Mesenchymal stem cell (in vitro differentiated cells and primary cell): ENCODE data around the gene DENND1B.

Experiments
- DNase-seq: peaks from one replicate; pipeline ENCODE4 v3.0.0-alpha.2; 2013
- H2AFZ ChIP-seq: one replicate; pipeline ENCODE4 v1.6.1; 2013; ENCODE audit warnings: low read depth, mild to moderate bottlenecking, control low read depth, inconsistent platforms, low read length, moderate library complexity
- H2AK5ac ChIP-seq: 2 replicates; pipeline ENCODE4 v1.6.1; 2013; ENCODE audit warnings: low read length, moderate library complexity, mild to moderate bottlenecking, inconsistent platforms; ENCODE audit not compliant: severe bottlenecking
- H2BK120ac ChIP-seq: one replicate; pipeline ENCODE4 v1.6.1; 2013; ENCODE audit warnings: low read depth, mild to moderate bottlenecking, inconsistent platforms, low read length, moderate library complexity
- H2BK12ac ChIP-seq, 2 experiments: one replicate each; pipeline ENCODE4 v1.6.1; 2013; ENCODE audit warnings: inconsistent platforms in 2 of 2, low read length in 2 of 2, mild to moderate bottlenecking in 2 of 2, moderate library complexity in 2 of 2, control low read depth in 1 of 2
- H2BK15ac ChIP-seq: one replicate; pipeline ENCODE4 v1.6.1; 2013; ENCODE audit warnings: mild to moderate bottlenecking, low read depth, inconsistent platforms; ENCODE audit not compliant: poor library complexity, severe bottlenecking
- H2BK5ac ChIP-seq: 2 replicates; pipeline ENCODE4 v1.6.1; 2013; ENCODE audit warnings: low read depth, mild to moderate bottlenecking, low read length, control low read depth, inconsistent platforms; ENCODE audit not compliant: poor library complexity, severe bottlenecking
- H3K14ac ChIP-seq, 2 experiments: one replicate each; pipeline ENCODE4 v1.6.1; 2013; ENCODE audit warnings: inconsistent platforms in 2 of 2, low read length in 2 of 2, control low read depth in 1 of 2, mild to moderate bottlenecking in 1 of 2, moderate library complexity in 1 of 2
- H3K18ac ChIP-seq, 2 experiments: one replicate each; pipeline ENCODE4 v1.6.1; 2013; ENCODE audit warnings: inconsistent platforms in 2 of 2, low read length in 2 of 2, control low read depth in 1 of 2, low read depth in 1 of 2, mild to moderate bottlenecking in 1 of 2
- H3K23ac ChIP-seq, 2 experiments: one replicate each; pipeline ENCODE4 v1.6.1; 2013; ENCODE audit warnings: inconsistent platforms in 2 of 2, low read length in 2 of 2, mild to moderate bottlenecking in 2 of 2, moderate library complexity in 2 of 2, control low read depth in 1 of 2
- H3K27ac ChIP-seq: 2 replicates; pipeline ENCODE4 v1.5.1; 2013; ENCODE audit warnings: mild to moderate bottlenecking, moderate library complexity, low read length, control low read depth, inconsistent platforms; ENCODE audit not compliant: poor library complexity, severe bottlenecking
- H3K27me3 ChIP-seq, 2 experiments: 2 replicates each; pipeline versions ENCODE4 v1.6.1 to v1.7.0; 2013; ENCODE audit warnings: low read length in 2 of 2, mild to moderate bottlenecking in 2 of 2, moderate library complexity in 2 of 2, control low read depth in 1 of 2, inconsistent platforms in 1 of 2; ENCODE audit not compliant: control insufficient read depth in 1 of 2, insufficient read depth in 1 of 2
- H3K36me3 ChIP-seq, 2 experiments: 2 replicates each; pipeline versions ENCODE4 v1.6.1 to v1.7.0; 2013; ENCODE audit warnings: low read length in 2 of 2, control low read depth in 1 of 2, inconsistent platforms in 1 of 2, low read depth in 1 of 2, mild to moderate bottlenecking in 1 of 2; ENCODE audit not compliant: insufficient read depth in 2 of 2, control insufficient read depth in 1 of 2
- H3K4ac ChIP-seq, 2 experiments: one replicate each; pipeline ENCODE4 v1.6.1; 2013; ENCODE audit warnings: inconsistent platforms in 2 of 2, low read length in 2 of 2, mild to moderate bottlenecking in 2 of 2, moderate library complexity in 2 of 2, control low read depth in 1 of 2, low read depth in 1 of 2
- H3K4me1 ChIP-seq: 2 replicates; pipeline ENCODE4 v1.6.1; 2013; ENCODE audit warnings: low read depth, low read length, control low read depth; ENCODE audit not compliant: control insufficient read depth, insufficient read depth
- H3K4me2 ChIP-seq: 2 replicates; pipeline ENCODE4 v1.6.1; 2013; ENCODE audit warnings: low read length, mild to moderate bottlenecking, inconsistent platforms; ENCODE audit not compliant: poor library complexity, severe bottlenecking
- H3K4me3 ChIP-seq, 2 experiments: 2 replicates each; pipeline versions ENCODE4 v1.5.1 to v1.7.0; 2013; ENCODE audit warnings: low read length in 2 of 2, mild to moderate bottlenecking in 2 of 2, control low read depth in 1 of 2, low read depth in 1 of 2; ENCODE audit not compliant: insufficient read depth in 1 of 2
- H3K79me1 ChIP-seq: replicated peaks from 2 replicates; pipeline ENCODE4 v1.6.1; 2013; ENCODE audit warnings: mild to moderate bottlenecking, control low read depth, low read length, inconsistent platforms; ENCODE audit not compliant: poor library complexity, severe bottlenecking
- H3K9ac ChIP-seq: 2 replicates; pipeline ENCODE4 v1.7.0; 2013; ENCODE audit warnings: mild to moderate bottlenecking, low read length, moderate library complexity
- H3K9me3 ChIP-seq: 2 replicates; pipeline ENCODE4 v1.7.0; 2013; ENCODE audit warnings: mild to moderate bottlenecking, low read length; ENCODE audit not compliant: control insufficient read depth
- H4K8ac ChIP-seq: one replicate; pipeline ENCODE4 v1.6.1; 2013; ENCODE audit warnings: inconsistent platforms, mild to moderate bottlenecking, low read length, moderate library complexity
- H4K91ac ChIP-seq: one replicate; pipeline ENCODE4 v1.6.1; 2013; ENCODE audit warnings: mild to moderate bottlenecking, low read length, inconsistent platforms
- WGBS: methylation state at CpG from one replicate; pipeline ENCODE4 v1.1.7; 2013; ENCODE audit warnings: mixed read lengths; 5-methylcytosine and 5-hydroxymethylcytosine counted together

Gene DENND1B

GRCh38 chr1:197771904-197772556 is 3.2 kb downstream of the DENND1B start:
- Histone ChIP-seq H3K9me3 (no peaks in the 10 kb centered on the region), H4K91ac (no peak overlapping the region), H3K4me1 (peaks cover 9% of the 10 kb centered on the region), H3K36me3 (peaks cover 0 to 4% of the 10 kb centered on the region in 2 experiments), H2AFZ (no peak overlapping the region), H3K27ac (no peak overlapping the region), H3K18ac (no peak overlapping the region), H2BK12ac (no peak overlapping the region), H3K79me1 (peaks cover 26% of the 10 kb centered on the region), H3K4me2 (no peak overlapping the region), H3K9ac (no peak overlapping the region), H2BK15ac (no peak overlapping the region), H3K27me3 (no peaks in the 10 kb centered on the region), H2BK120ac (no peak overlapping the region), H3K4me3 (no peak overlapping the region), H3K4ac (no peak overlapping the region), H2BK5ac (no peak overlapping the region), H2AK5ac (no peak overlapping the region), H4K8ac (no peak overlapping the region), H3K23ac (no peak overlapping the region), H3K14ac (no peak overlapping the region)
- 100% methylated on average over 3 of the region's 6 CpGs for WGBS
- no peak for DNase-seq

DNA sequence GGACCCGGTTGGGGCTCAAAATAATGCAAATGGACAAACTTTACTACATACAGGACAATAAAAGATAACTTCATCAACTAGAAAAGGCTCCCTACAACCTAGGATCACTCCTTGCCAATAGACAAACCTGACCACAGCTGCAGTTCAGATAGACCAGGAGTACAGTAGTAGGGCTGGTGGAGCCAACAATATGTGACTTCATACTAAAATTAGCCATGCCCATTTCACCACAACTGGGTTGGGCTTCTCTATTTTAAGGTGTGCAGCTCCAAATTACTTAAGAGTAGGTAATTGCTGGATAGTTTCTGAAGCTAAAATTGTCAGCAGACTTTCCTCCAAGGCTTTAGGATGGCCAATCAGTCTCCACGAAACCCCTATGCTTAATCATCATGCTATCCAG is 3.9 kb downstream of the DENND1B start:
- WGBS: 100% methylated on average over 2 of the region's 2 CpGs
- no peak for DNase-seq
- Histone ChIP-seq H2BK120ac (no peak overlapping the region), H3K14ac (no peak overlapping the region), H3K4me3 (no peak overlapping the region), H3K27ac (no peak overlapping the region), H2BK15ac (no peak overlapping the region), H3K23ac (no peak overlapping the region), H2AFZ (no peak overlapping the region), H3K36me3 (peaks cover 0 to 4% of the 10 kb centered on the region in 2 experiments), H3K18ac (no peak overlapping the region), H2BK5ac (no peak overlapping the region), H3K4ac (no peak overlapping the region), H3K4me2 (no peak overlapping the region), H2BK12ac (no peak overlapping the region), H3K4me1 (peaks cover 9% of the 10 kb centered on the region), H3K27me3 (no peaks in the 10 kb centered on the region), H4K8ac (no peak overlapping the region), H4K91ac (no peak overlapping the region), H3K79me1 (peaks cover 26% of the 10 kb centered on the region), H3K9ac (no peak overlapping the region), H2AK5ac (no peak overlapping the region), H3K9me3 (no peaks in the 10 kb centered on the region)

GRCh38 chr1:197770243-197770642 is 5.0 kb downstream of the DENND1B start:
- Histone ChIP-seq H2BK15ac (no peak overlapping the region), H2BK12ac (no peak overlapping the region), H3K4ac (no peak overlapping the region), H3K27ac (no peak overlapping the region), H3K23ac (no peak overlapping the region), H4K91ac (no peak overlapping the region), H2AFZ (no peak overlapping the region), H4K8ac (no peak overlapping the region), H2BK120ac (no peak overlapping the region), H3K79me1 (peaks cover 26% of the 10 kb centered on the region), H3K18ac (no peak overlapping the region), H2BK5ac (no peak overlapping the region), H3K36me3 (peaks cover 0 to 4% of the 10 kb centered on the region in 2 experiments), H3K9ac (no peak overlapping the region), H2AK5ac (no peak overlapping the region), H3K27me3 (no peaks in the 10 kb centered on the region), H3K14ac (no peak overlapping the region), H3K4me3 (no peak overlapping the region), H3K9me3 (no peaks in the 10 kb centered on the region), H3K4me1 (peaks cover 1% of the 10 kb centered on the region), H3K4me2 (no peak overlapping the region)
- no peak for DNase-seq

GRCh38 chr1:197769287-197769686 is 6.0 kb downstream of the DENND1B start:
- Histone ChIP-seq H3K18ac (no peak overlapping the region), H3K36me3 (peaks cover 0 to 4% of the 10 kb centered on the region in 2 experiments), H3K27ac (no peak overlapping the region), H3K27me3 (no peaks in the 10 kb centered on the region), H2AK5ac (no peak overlapping the region), H2BK12ac (no peak overlapping the region), H3K4ac (no peak overlapping the region), H3K4me2 (no peak overlapping the region), H4K91ac (no peak overlapping the region), H3K4me3 (no peak overlapping the region), H3K79me1 (peaks cover 28% of the 10 kb centered on the region), H3K9me3 (no peaks in the 10 kb centered on the region), H2BK5ac (no peak overlapping the region), H4K8ac (no peak overlapping the region), H2AFZ (no peak overlapping the region), H3K9ac (no peak overlapping the region), H2BK15ac (no peak overlapping the region), H3K23ac (no peak overlapping the region), H3K4me1 (no peaks in the 10 kb centered on the region), H2BK120ac (no peak overlapping the region), H3K14ac (no peak overlapping the region)
- WGBS: 100% methylated on average over 4 of the region's 4 CpGs
- DNase-seq: no peak
